Ramos (cell line): ENCODE measurements around the gene ASAP3.

Source experiments
- in situ Hi-C: fragments of 300-500 bp; cut with MboI; formaldehyde crosslinking; loops from one replicate; pipeline ENCODE4 v1.14.3; 2022; ENCODE audit warnings: low sequenced_read_pairs; ENCODE audit not compliant: unreplicated experiment

ASAP3 gene

GRCh38 chr1:23426828-23427227 is 57.2 kb downstream of the ASAP3 start:
- in situ Hi-C loops = no loop called here

GRCh38 chr1:23425193-23425494 is 58.8 kb downstream of the ASAP3 start:
- in situ Hi-C loops = no loop called here

- in situ Hi-C loops = no loop called here
These were observed 59.4 kb downstream of the ASAP3 start, which contains the start of gene TCEA3 for GRCh38 chr1:23424293-23425192. Gene TCEA3 (minus strand): TSS chr1:23424748. CDS start chr1:23424633, 115 bp downstream.

GRCh38 chr1:23423415-23424292 is 60.3 kb downstream of the ASAP3 start:
- in situ Hi-C loops = no loop called here

GRCh38 chr1:23422941-23423340 is 61.0 kb downstream of the ASAP3 start:
- in situ Hi-C loops = no loop called here

- in situ Hi-C loops = no loop called here
These were observed 61.6 kb downstream of the ASAP3 start for GRCh38 chr1:23422241-23422877.

GRCh38 chr1:23421753-23422240 is 62.2 kb downstream of the ASAP3 start:
- in situ Hi-C loops = no loop called here

- in situ Hi-C loops = no loop called here
These were observed 62.6 kb downstream of the ASAP3 start for GRCh38 chr1:23421343-23421742.

- in situ Hi-C loops = no loop called here
These were observed 63.2 kb downstream of the ASAP3 start for GRCh38 chr1:23420778-23421177.

- in situ Hi-C loops = no loop called here
These were observed 64.8 kb downstream of the ASAP3 start for GRCh38 chr1:23419180-23419579.

- in situ Hi-C loops = no loop called here
These were observed 66.4 kb downstream of the ASAP3 start for GRCh38 chr1:23417570-23417969.

GRCh38 chr1:23416964-23417363 is 67.0 kb downstream of the ASAP3 start:
- in situ Hi-C loops = no loop called here

- in situ Hi-C loops = no loop called here
These were observed 75.1 kb downstream of the ASAP3 start for GRCh38 chr1:23408797-23409290.

- in situ Hi-C loops = no loop called here
These were observed 76.9 kb downstream of the ASAP3 start for GRCh38 chr1:23407016-23407630.

GRCh38 chr1:23405946-23406345 is 78.0 kb downstream of the ASAP3 start:
- in situ Hi-C loops = no loop called here

- in situ Hi-C loops = no loop called here
These were observed 80.1 kb downstream of the ASAP3 start for GRCh38 chr1:23403735-23404486.

GRCh38 chr1:23403355-23403734 is 80.6 kb downstream of the ASAP3 start:
- in situ Hi-C loops = no loop called here

GRCh38 chr1:23403038-23403336 is 81.0 kb downstream of the ASAP3 start:
- in situ Hi-C loops = no loop called here

GRCh38 chr1:23402286-23403037 is 81.5 kb downstream of the ASAP3 start:
- in situ Hi-C loops = no loop called here
